ENCODE measurements around the gene ZNF787.
"Not testable (repeated sequence)": the region's sequence is repeated elsewhere in the genome, so short reads cannot be mapped to it uniquely, and the experiment has no call there.

ZNF787 gene

DNA sequence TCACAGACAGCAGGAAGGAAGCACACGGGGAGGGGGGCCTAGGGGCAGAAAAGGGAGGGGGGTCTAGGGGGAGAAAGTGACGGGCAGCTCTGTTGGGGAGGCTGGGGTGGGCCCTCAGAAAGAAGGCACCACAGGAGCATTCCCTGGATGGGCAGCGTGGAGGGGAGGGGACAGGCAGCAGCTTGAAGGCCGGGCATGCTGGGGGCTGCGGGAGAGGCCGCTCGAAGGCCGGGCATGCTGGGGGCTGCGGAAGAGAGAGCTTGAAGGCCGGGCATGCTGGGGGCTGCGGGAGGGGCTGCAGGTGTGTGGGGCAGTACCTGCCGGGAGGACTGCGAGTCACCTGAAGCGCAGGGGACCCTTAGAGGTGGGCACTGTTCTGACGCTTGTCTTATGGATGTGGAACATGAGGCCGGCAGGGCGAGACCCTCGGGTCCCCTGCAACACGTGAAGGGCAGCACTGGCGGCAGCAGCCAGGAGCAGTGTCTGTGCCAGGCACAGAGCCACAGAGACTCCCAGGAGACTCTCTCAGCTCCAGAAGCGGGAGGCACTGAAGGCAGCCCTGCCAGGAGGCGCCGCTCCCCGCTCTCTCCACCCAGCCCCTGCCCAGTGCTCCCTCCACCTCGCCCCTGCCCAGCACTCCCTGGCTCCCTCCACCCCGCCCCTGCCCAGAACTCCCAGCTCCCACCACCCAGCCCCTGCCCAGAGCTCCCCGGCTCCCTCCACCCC is 13.3 kb downstream of the ZNF787 start:
- DNase-seq (ENCODE audit: low read depth), result no peak
- H3K4me3 ChIP-seq (ENCODE audit: control insufficient read depth, low read depth, low read length), result no peak overlapping the region
- TF ChIP-seq, protein P1, sequence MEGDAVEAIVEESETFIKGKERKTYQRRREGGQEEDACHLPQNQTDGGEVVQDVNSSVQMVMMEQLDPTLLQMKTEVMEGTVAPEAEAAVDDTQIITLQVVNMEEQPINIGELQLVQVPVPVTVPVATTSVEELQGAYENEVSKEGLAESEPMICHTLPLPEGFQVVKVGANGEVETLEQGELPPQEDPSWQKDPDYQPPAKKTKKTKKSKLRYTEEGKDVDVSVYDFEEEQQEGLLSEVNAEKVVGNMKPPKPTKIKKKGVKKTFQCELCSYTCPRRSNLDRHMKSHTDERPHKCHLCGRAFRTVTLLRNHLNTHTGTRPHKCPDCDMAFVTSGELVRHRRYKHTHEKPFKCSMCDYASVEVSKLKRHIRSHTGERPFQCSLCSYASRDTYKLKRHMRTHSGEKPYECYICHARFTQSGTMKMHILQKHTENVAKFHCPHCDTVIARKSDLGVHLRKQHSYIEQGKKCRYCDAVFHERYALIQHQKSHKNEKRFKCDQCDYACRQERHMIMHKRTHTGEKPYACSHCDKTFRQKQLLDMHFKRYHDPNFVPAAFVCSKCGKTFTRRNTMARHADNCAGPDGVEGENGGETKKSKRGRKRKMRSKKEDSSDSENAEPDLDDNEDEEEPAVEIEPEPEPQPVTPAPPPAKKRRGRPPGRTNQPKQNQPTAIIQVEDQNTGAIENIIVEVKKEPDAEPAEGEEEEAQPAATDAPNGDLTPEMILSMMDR (conservative IDR thresholded peaks at IDR 0.05; ENCODE audit: control insufficient read depth, insufficient read depth, low read depth, low read length), result no peak

DNA sequence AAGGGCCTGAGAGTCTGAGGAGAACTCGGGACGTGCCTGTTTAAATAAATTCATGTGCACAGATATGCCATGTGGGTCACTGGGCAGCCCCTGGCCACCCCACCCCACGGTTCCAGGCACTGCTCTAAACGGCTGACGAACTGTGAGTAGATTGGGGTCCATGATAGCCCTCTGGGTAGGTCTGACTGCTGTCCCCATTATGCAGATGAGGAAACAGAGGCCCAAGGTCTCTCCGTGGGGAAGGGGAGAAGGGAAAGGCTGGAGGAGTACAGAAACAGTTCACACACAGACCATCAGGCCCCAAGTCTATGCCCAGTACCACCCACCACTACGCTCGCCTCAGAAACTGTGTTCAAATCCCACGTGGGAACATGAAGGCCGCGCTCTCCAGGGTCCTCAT is 14.1 kb downstream of the ZNF787 start:
- no peak for DNase-seq (ENCODE audit: low read depth)
- TF ChIP-seq, protein P1 (conservative IDR thresholded peaks at IDR 0.05; ENCODE audit: control insufficient read depth, insufficient read depth, low read depth, low read length), result no peak
- no peak overlapping the region for H3K4me3 ChIP-seq (ENCODE audit: control insufficient read depth, low read depth, low read length)

DNA sequence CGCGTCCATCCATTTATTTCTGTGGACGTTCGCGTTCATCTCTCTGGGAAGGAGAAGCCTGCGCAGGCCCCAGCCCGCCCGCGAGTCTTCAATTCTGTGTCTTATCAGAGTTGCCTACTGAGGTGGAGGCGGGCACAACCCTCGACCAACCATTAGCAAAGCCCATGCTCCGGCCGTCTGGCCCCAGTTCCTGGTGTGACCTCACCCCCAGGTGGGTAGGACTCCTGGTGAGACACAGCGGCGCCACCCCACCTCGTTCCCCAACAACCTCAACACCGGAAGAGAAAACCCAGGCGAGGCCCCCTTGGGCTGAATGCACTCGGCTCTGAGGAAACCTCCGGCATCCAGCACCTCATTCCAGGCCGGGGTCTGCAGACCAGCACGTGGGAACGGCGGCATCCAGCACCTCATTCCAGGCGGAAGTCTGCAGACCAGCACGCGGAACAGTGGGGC is 14.7 kb downstream of the ZNF787 start:
- no peak overlapping the region for H3K4me3 ChIP-seq (ENCODE audit: control insufficient read depth, low read depth, low read length)
- TF ChIP-seq, protein P1 (conservative IDR thresholded peaks at IDR 0.05; ENCODE audit: control insufficient read depth, insufficient read depth, low read depth, low read length), result no peak
- DNase-seq (ENCODE audit: low read depth), result no peak

DNA sequence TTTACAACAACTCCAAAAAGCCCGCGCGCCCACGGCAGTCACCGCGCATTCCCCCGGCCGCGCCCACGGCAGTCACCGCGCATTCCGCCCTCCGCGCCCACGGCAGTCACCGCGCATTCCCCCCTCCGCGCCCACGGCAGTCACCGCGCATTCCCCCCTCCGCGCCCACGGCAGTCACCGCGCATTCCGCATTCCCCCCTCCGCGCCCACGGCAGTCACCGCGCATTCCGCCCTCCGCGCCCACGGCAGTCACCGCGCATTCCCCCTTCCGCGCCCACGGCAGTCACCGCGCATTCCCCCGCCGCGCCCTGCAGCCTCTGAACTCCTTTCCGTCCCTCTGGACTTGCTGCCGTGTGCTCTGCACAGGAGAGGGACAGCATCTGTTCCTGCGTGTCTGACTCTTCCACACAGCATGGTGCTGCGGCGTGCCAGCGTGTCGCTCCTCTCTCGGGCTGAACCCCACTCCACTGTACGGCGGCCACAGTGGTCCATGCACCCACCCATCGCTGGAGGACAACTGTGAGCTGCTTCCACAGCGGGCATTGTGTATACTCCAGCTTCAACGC is 15.2 kb downstream of the ZNF787 start:
- not testable (repeated sequence) for H3K4me3 ChIP-seq (ENCODE audit: control insufficient read depth, low read depth, low read length); DNase-seq (ENCODE audit: low read depth)

DNA sequence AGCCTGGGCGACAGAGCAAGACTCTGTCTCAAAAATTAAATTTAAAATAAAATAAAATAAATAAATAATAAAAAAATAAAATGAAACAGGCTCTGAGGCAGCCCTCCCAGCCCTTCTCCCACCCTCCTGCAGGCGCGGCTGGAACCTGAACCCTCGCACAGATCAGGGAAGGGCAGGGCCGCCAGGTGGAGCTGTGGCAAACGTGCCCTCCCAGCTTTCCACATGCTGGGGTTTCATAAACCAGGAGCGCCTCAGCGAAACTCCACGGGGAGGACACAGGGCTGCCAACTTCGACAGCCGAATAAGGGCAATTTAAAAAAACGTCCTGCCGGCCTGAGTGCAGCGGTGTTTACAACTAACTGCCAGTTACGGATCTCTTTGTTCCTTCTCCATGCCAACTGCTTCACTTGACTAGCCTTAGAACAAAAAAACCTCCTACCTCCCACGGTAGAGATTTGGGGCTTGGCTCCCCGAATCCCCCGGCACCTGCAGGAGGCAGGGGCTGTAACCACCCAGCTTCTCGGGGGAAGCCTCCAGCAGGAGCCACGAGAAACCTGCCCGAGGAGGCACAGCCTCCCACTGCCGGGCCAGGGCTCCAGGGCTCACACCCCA is 15.9 kb downstream of the ZNF787 start:
- DNase-seq (ENCODE audit: low read depth), result peak; percentile 74

DNA sequence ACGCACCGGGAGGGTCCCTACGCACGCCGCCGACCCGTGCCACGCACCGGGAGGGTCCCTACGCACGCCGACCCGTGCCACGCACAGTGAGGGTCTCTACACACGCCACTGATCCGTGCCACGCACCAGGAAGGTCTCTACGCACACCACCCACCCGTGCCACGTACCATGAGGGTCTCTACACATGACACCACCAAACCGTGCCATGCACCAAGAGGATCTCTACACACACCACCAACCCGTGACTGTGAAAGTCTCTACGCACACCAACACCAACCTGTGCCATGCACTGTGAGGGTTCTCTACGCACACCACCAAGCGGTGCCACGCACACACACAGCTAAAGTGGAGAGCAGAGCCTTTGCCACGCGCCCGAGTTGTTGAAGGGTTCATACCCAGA is 16.7 kb downstream of the ZNF787 start:
- no peak overlapping the region for H3K4me3 ChIP-seq (ENCODE audit: control insufficient read depth, low read depth, low read length)
- no peak for DNase-seq (ENCODE audit: low read depth)
- TF ChIP-seq, protein P1 (conservative IDR thresholded peaks at IDR 0.05; ENCODE audit: control insufficient read depth, insufficient read depth, low read depth, low read length), result no peak

More for the DNA sequence above, 15.9 kb downstream of the ZNF787 start:
- no peak overlapping the region for H3K4me3 ChIP-seq (ENCODE audit: control insufficient read depth, low read depth, low read length)
- TF ChIP-seq, protein P1 (conservative IDR thresholded peaks at IDR 0.05; ENCODE audit: control insufficient read depth, insufficient read depth, low read depth, low read length), result peak; percentile 56

DNA sequence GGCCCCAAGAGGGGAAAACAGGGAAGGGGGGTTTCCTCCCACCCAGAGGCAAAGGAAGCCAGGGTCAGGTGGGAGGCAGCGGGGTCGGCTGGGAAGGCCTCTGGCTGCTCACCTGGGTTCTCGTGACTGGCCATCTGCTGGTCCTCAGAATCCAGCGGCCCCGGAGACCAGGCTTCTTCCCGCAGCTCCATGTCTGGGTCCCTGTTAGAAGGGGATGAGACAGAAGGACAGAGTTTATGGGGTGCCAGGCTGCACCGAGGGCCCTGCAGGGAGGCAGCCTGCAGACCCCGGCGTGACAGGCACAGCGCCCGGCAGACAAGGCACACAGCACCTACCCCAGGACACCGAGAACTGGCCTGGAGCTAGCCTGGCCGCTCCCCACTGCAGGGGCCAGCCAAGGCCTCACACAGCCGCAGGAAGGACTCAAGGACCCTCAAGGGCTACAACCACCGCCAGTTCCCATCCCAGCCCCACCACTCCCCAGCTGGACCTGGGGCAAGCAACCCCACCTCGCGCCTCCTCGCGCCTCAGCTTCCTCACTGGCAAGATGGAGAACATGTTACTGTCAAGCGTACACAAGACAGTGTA is 18.0 kb downstream of the ZNF787 start:
- H3K4me3 ChIP-seq (ENCODE audit: control insufficient read depth, low read depth, low read length), result no peak overlapping the region
- no peak for DNase-seq (ENCODE audit: low read depth)
- TF ChIP-seq, protein P1 (conservative IDR thresholded peaks at IDR 0.05; ENCODE audit: control insufficient read depth, insufficient read depth, low read depth, low read length), result no peak
